ENCODE results near the gene IFNAR1.

Gene IFNAR1

DNA sequence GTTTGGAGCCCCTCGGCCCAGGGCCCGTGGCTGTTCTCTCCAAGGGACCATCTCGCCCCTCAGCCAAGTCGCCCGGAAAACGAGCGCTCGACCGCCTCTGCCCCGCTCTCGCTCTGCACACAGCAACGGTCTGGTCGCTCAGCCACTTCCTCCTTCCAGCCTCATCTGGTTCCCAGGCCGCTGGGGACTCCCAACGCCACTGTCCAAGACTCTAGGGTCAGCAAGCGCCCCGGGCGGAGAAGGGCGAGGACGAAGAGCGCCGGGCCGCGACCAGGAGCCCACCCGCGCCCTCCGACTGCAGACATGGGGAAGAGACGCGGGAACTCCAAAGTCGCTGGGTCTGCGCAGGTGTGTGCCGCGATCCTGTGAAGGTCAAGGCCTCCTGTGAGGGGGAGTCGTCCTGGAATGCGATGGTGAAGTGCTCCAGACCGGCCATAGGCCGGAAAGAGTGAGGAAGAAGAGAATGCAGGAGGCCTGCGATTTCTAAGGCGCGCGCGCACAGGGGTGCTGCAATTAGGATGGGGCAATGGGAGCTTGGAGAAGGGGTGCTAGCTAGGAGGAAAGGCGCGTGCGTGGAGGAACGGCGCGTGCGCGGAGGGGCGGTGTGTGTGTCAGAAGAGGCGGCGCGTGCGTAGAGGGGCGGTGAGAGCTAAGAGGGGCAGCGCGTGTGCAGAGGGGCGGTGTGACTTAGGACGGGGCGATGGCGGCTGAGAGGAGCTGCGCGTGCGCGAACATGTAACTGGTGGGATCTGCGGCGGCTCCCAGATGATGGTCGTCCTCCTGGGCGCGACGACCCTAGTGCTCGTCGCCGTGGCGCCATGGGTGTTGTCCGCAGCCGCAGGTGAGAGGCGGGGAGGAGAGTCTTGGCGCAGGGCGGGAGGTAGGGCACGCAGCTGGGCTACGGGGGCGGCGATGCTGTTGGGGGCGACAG, at the start of gene IFNAR1:
IFNAR1 (plus strand) TSS at position 680 of the 931 bp plus-strand sequence; CDS start at position 766, 86 bp downstream.
- peak; percentile 99 for DNase-seq

DNA sequence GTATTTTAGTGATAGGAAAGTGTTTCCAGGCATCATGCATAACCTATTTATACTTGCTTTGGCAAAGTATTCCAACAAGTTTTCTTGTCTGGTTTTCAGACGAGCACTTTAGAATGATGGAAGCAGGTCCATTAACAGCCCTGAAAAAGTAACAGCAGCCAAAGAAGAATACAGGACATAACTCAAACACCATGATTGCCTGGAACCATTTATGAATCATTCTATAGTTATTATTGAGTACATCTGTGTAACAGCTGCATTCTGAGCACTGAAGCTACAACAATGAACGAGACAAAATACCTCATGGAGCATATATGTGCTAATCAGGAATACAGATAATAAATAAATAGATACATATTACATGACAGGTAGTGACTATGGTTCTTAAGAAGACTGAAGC, 46.0 kb upstream of the IFNAR1 start:
- no peak for DNase-seq

DNA sequence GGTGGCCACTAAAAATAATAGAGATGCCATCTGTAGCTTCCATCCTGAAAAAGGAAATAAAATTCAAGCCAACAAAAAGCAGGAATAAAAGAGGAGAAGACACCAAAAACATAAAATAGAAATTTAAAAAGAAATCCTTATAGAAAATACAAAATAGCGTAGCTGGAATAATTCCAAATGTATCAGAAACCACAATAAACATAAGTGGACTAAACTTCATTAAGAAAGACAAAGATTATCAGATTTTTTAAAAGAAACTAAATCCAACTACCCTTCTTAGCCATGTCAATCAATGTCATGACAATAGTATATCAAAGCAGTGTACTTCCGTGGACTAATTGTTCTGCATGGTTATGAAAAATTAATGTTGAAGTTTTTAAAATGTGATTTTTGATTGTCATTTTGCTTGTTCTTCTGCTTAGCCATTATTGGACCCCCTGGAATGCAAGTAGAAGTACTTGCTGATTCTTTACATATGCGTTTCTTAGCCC, 45.4 kb upstream of the IFNAR1 start:
- DNase-seq, result no peak

DNA sequence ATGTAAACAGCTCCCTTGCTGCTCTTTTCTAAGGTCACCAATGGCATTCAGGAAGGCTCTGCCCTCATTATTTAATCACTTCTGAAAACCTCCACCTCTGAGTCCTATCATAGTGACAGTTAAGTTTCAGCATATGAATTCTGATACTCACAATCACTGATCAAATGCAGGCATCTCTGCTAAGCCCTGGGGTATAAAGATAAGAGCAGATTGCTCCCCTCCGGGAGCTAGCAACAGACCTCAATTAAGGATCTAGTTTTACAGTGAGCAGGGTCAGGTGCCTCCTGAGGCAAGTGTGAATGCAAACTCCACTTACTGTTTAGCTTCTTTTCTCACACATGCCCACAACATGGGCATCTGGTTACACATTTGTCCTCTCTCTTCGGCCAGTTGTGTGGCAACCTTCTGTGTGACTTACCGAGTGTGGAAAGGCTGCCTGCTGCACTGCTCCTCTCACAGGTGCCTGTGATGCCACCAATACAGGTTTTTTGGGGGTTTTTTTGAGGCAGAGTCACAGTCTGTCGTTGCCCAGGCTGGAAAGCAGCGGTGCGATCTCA, 43.6 kb upstream of the IFNAR1 start:
- DNase-seq, result no peak

DNA sequence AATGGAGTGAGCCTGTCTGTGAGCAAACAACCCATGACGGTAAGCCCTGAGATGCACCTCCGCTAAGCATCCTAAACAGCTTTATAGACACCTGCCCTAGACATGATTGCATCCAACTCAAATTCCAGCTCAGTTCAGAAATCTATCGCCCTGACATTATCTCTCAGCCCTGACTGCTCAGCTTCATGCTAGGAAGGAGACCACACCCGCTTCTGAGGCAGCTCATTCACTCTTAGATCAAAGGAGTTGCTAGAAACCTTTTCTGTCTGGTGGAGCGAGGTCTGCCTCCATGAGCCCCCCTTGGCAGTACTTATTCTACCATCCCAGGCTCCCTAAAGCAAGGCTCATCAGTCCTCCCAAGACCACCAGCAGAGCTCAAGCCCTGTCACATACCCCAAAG, 41.6 kb upstream of the IFNAR1 start:
- DNase-seq, result no peak

DNA sequence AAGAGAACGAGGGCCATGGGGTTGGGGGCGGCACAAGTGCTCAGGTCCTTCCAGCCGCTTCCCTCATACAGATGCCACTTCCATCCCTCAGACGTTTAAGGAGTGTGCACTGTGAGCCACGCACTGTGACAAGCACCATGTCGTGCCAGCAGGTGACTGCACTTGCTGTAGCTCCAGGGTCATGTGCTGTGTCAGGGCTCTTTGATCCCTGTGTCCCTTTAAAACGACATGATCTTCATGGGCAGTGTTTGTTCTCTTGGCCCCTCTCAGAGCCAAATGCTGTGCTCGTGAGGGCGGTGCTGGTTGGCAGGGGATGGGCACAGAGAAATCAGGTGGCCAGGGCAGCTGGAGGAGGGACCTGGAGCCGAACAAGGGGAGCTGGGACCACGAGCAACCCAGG, 38.7 kb upstream of the IFNAR1 start:
- no peak for DNase-seq

DNA sequence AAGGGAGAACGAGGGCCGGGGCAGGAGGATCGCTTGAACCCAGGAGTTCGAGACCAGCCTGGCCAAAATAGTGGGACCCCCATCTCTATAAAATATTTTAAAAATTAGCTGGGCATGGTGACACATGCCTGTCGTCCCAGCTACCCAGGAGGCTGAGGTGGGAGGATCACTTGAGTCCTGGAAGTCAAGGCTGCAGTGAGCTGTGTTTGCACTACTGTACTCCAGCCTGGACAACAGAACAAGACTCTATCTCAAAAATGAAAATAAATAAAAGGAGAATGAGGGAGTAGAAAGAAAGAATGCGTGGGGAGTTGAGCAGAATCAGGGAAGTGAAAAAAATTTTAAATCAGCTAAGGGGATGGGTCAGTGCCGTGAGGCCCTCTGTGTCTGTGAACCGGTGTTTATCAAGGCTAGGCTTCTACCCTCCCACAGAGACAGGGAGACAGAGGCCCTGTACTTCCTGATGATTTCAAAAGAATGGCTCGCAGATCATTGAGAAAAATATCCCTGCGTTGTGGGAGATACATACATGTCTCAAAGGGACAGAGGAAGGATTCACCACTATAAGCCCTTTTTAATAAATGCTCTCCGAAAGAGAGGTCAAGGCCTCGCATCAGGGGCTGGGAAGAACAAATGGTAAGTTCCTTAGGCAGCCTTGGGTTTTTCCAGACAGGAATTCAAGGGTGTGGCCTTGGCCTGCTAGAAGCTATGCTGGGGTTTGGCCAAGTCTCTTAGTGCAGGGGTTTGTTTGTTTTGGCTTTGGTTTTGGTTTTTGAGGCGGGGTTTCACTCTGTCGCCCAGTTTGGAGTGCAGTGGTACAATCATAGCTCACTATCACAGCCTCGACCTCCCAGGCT, 37.9 kb upstream of the IFNAR1 start:
- DNase-seq, result no peak

DNA sequence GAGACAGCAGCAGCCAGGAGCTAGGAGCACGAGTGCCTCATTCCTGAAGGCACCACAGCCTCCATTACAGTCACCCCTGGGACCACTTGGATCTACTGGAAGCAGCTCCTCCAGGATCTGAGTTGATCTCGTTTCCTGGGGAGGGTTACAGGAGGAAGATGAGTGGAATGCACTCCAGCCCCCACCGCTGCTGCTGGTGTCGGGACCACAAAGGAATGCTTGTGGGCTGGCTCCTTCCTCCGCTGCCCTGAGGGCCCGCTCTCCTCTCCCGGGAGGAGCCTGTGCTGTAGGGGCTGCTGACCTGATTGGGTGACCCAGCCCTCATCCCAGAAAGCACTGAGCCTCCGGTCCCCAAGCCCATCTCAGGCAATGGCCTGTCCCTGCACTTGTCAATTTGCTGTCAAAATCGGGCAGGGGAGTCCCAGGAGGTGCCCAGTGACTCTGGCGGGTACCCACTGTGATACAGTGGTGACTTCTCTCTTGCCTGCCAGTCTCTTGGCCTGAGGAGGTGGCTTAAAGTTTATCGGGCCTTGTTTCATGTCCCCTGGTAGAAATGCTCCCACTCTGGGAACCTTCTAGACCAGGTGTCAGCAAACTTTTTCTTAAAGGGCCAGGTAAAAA, 35.5 kb upstream of the IFNAR1 start:
- no peak for DNase-seq

DNA sequence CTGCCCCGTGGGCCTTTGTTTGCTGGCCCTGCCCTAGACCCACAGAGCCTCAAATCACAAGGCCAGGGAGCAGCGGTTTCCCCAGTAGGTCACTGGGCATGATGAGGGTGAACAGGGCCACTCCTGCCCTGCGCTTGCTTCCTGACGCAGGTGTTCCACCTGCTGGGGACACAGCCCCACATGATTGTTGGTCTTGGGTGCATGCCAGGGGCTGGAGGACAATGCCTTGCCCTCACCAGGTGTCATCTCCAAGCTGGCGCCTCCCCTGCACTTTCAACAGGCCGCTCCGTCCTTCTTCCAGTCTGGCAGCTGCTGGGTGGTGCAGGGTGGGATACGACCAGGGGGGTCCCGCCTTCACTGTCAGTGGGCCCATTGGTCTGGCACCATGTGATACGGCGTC, 34.3 kb upstream of the IFNAR1 start:
- DNase-seq, result no peak

DNA sequence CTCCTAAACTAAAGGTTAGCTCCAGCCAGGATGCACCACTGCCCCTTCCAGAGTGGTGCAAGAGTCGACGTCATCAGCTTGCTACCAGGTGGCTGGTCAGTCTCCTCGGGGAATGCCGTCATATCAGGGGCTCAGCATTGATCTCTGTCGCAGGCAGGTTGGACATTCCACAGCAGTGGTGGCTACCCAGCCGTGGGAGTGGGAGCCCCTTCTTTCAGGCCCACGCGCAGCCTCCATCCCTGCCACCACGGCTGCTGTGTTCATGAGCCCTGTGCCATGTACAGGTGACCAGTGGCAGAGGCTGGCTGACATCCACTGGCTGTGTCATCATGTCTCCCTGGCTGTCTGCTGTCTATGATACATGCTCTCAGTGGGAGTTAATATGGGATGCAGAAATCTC, 33.1 kb upstream of the IFNAR1 start:
- DNase-seq, result no peak

DNA sequence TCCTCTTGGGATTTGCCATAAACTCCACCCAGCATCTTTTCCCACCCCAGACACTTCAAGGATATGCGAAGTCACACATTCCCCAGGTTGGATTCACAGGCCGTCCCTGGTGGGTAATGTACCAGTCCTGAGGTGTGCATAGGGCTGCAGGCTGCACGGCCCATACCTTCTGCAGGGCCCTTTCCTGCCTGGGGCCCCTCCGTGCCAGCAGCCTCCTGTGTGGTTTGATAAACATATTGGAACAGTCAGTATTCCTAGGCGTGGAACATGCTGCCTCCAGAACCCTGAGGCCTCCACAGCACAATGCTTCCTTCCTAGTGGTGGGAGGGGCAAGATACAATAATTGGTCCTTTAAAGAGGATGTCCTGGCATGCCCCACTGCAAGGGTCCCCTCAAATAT, 32.0 kb upstream of the IFNAR1 start:
- no peak for DNase-seq

DNA sequence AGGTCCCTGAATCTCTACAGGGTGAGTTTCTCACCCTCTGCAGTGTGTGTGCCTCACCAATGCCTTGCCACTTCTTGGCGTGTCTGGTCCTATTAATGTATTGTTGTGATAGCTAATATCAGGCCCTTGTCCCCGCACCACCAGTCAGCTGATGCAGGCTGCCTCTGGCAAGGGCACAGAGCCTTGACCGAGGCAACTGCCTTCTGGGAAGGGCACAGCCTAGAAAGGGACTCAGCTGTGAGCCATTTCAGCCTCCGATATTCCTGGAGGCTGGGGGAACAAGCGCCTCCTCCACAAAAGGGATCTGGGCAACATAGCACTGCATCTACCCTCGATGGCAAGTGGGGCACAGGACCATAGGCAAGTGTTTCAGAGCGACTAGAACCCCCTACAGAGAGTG, 31.6 kb upstream of the IFNAR1 start:
- no peak for DNase-seq

DNA sequence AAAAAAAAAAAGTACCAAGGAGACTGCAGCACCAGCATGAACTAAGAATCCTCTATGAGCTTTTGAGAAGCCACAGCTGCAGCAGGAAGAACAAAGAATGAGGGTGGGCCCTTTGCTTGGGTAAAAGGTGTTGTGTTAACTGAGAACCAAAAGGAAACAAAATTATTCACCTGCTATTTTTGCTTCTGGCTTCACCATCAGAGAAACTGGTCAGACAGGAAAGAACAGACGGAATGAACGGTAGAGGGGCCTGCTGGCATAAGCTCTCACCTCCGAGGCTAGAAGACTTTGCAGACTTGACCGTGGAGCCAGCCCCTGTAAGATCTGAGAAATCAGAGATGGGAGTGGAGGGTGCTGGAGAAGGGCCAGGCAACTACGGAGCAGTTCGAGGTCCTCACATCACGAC, 31.0 kb upstream of the IFNAR1 start:
- no peak for DNase-seq

DNA sequence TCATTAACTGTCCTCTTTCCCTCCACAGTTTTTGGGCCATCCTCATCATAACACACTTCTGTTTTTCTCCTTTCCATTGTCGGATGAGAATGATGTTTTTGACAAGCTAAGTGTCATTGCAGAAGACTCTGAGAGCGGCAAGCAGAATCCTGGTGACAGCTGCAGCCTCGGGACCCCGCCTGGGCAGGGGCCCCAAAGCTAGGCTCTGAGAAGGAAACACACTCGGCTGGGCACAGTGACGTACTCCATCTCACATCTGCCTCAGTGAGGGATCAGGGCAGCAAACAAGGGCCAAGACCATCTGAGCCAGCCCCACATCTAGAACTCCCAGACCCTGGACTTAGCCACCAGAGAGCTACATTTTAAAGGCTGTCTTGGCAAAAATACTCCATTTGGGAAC, 28.6 kb upstream of the IFNAR1 start:
- DNase-seq, result no peak

DNA sequence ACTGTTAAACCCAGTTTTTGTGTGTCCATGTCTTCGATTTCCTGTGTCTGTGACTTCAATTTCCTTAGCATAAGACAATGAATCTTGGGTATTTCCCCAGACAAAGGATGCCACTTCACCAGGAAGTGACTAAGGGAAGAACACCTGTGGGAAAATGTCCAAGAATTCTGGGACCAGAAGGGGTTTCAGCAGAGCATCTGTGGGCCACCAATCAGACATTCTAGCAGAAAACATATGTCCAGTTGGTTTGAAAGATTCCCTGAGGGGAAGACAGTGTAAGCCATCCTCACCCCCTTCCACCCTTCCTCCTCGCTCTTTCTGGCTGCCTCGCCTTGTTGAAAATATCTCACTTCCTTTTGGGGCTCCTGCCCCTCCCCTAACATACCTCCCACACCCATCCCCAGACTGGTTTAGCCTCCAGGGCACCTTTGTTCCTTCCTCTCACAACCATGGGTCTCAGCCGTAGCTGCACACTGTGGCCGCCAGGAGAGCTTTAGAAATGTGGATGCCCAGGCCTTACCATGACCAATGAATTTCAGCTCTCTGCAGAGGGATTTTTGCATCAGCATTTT, 25.5 kb upstream of the IFNAR1 start:
- DNase-seq, result no peak

DNA sequence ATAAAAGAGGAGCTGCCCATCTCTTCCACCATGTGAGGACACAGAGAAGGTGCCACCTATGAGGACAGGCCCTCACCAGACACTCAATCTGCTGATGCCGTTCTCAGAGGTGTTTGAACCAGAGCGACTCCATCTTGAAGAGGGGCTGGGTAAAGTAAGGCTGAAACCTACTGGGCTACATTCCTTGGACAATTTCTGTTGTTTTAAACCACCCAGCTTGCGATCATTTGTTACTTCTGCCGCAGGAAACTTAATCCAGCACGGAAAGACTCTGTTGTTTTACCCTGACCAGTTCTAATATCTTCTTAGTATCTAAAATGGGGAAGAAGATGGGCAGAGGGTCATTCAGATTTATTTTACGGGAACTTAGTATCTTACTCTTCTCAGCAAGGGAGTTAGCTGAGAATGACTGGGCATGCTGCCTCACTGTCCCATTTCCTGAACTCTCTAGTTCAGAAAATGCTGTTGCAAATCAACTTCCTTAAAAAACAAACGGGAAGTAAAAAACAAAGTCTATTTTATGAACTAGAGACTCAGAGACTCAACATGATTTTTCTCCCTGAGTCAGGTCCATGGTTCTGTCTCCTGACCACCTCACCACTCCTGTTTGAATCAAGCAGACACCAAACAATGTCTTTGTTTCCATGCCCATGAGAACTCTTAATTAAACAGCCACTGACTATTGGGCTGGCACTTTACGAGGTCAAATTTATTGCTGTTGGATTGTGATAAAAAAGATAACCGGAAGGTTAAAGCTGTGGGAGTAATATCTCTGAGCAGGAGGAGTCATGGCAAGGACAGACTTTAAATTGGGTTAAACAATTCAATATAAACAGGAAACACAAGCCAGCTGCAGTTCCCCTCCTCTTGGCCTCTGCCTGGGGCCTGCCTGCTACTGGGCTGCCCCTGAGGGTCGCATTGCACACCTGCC, 23.8 kb upstream of the IFNAR1 start:
- no peak for DNase-seq

DNA sequence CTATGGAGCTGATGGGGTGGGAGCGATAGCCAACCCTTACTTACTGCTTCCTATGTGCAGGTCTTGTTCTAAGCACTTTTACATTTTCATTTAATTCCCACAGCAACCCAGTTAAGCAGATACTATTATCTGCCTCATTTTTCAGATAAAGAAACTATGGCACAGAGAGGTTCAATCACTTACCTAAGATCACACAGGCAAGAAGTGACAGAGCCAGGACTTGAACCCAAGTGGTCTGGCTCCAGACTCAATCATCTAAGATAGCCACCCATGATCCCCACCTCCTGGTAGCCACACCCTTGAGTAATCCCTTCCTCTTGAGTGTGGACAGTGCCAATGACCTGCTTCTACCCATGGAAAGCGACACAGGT, 23.2 kb upstream of the IFNAR1 start:
- no peak for DNase-seq

DNA sequence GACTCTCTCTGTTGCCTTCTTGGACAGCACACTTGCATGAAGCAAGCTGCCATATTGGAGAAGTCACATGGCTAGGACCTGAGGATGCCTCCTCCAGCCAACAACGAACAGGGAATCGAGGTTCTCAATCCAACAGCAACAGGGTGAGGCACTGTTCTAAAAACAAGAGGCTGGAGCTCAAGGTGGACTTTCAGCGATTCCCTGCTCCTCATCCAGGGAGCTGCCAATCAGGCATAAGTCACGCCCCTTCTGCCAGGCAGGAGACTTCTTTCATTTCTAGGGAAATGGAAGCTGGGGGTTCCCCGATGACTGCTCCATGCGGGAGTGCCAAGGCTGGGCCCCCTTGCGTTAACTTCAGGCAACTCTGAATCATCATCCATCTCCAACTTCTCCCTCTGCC, 22.7 kb upstream of the IFNAR1 start:
- no peak for DNase-seq

DNA sequence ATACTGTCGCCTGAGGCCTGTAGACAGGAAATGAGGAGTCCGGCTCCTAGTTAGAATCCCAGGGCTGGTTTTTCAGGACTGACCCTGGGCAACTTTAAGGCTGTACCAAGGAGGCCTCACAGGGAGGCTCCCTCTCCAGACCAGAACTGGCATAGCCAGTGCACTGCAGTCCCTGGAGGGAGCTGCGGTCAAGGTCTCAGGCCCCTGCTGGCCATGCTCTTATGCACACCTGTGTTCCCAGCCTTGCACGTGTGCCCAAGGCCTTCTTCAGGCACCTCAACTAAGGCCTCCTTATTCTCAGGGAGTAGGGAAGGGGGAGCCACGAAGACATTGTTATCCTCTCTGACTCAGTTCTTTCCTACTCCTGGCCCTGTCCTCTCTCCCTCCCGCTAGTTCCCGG, 22.0 kb upstream of the IFNAR1 start:
- DNase-seq, result no peak

DNA sequence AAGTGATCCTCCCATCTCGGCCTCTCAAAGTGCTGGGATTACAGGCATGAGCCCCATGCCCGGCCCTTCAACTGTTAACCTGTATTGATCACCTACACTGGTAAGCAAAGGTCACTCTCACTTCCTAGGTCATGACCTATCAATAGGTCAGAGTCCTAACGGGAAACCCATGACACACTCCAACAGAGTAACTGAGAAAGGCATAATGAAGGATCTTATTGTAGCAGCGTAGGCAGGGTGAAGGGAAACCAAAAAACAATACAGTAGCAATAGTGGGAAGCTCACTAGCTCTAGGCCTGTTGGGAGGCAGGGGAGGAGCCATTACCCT, 19.5 kb upstream of the IFNAR1 start:
- no peak for DNase-seq

DNA sequence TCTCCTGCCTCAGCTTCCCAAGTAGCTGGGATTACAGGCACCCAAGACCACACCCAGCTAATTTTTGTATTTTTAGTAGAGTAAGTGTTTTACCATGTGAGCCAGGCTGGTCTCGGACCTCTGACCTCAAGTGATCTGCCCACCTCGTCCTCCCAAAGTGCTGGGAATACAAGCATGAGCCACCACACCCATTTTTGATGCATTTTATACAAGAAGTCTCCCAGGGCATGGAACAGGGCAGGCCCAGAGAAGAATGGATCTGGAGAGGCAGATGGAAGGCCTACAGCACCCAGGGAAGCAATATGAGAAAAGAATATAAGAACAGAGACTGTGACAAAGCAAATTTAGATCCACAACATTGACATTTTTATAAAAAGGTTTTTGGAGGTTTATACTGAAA, 18.8 kb upstream of the IFNAR1 start:
- DNase-seq, result no peak

Measured in NCI-H1105 (cell line).